NCI-H82 (cell line): ENCODE results near the gene KCNH2.

Experiments used
- DNase-seq: peaks from one replicate; lab custom pipeline; 2025; lab: John Stamatoyannopoulos, UW

The KCNH2 gene

GRCh38 chr7:150904011-150904909 is 73.9 kb downstream of the KCNH2 start:
- DNase-seq = no peak

GRCh38 chr7:150903606-150904005 is 74.5 kb downstream of the KCNH2 start:
- DNase-seq = no peak

GRCh38 chr7:150902078-150903033 is 75.8 kb downstream of the KCNH2 start:
- DNase-seq = no peak

- DNase-seq = peak; percentile 68
These were observed 76.7 kb downstream of the KCNH2 start for GRCh38 chr7:150901160-150902035.

GRCh38 chr7:150900675-150901074 is 77.4 kb downstream of the KCNH2 start:
- DNase-seq = no peak

GRCh38 chr7:150898475-150899011 is 79.6 kb downstream of the KCNH2 start:
- DNase-seq = peak; percentile 84

GRCh38 chr7:150897502-150898474 is 80.3 kb downstream of the KCNH2 start:
- no peak for DNase-seq

- DNase-seq = no peak
These were observed 81.4 kb downstream of the KCNH2 start for GRCh38 chr7:150896562-150897209.

- DNase-seq = no peak
These were observed 82.3 kb downstream of the KCNH2 start for GRCh38 chr7:150895809-150896208.
